Prostate gland (tissue), 2 donors: ENCODE data around the gene HRCT1.
"Not testable (repeated sequence)": the region's sequence is repeated elsewhere in the genome, so short reads cannot be mapped to it uniquely, and the experiment has no call there.

Source experiments
- CTCF ChIP-seq, 4 experiments: fragments of 200-600 bp in 2 of 4; fragments of 450-650 bp in 2 of 4; sonication (generic) in 2 of 4; IDR thresholded peaks; 1 replicate in 3 of 4; 2 replicates in 1 of 4; pipeline ENCODE4 v1.5.1; 2016 to 2019; ENCODE audit warnings: antibody characterized with exemption in 4 of 4, mild to moderate bottlenecking in 2 of 4, moderate library complexity in 2 of 4
- POLR2A ChIP-seq: fragments of 450-650 bp; IDR thresholded peaks from one replicate; pipeline ENCODE4 v1.6.1; 2016; ENCODE audit warnings: antibody characterized with exemption, mild to moderate bottlenecking

- TF ChIP-seq CTCF (IDR thresholded peaks at IDR 0.05); POLR2A: not testable (repeated sequence)
These were observed 28.1 kb downstream of the HRCT1 start for GRCh38 chr9:35934069-35934468.
